AML-193 (cell line): ENCODE measurements around the gene PIKFYVE.
A peak's percentile ranks its signal among the peaks of the same experiment; 100 is the strongest.
"Not testable (repeated sequence)": the region's sequence is repeated elsewhere in the genome, so short reads cannot be mapped to it uniquely, and the experiment has no call there.

ENCODE experiments used
- DNase-seq, 2 experiments: peaks; one replicate each; lab custom pipeline; 2025; lab: John Stamatoyannopoulos, UW

PIKFYVE gene

DNA sequence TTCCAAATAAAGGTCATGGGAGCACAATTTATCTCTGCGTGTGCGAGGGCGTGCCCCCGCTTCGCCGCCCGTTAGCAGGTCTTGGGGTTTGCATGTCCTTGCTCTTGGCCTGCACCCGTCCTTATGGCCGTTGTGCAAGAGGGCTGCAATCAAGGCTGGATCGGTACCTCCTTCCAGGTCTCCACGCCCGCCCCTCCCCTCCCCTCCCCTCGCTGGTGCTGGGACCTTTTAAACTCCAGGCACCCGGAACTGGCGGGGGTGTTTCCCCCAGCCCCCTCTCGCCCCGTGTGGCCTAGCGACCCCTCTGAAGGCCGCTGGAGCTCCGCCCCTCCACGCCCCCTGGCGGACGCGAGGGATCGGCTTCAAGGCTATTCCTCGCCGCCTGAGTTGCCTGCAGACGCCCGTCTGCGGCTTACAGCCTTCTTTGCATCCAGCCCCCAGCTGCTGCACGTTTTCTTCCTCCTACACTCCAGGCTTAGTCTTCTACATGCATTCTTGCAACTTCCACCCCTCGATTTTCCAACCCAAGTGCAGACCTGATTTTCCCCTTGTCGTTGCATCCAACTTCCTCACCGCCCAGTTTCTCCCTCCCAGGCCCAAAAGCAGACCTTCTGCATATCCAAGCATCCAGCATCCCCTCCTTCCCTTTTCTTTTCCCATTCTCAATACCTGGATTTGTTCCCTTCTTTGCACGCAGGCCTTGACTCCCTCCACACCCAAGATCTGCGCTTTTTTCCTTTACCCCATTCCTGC, 11.8 kb upstream of the PIKFYVE start:
- DNase-seq: peak; percentile 92 to 94

DNA sequence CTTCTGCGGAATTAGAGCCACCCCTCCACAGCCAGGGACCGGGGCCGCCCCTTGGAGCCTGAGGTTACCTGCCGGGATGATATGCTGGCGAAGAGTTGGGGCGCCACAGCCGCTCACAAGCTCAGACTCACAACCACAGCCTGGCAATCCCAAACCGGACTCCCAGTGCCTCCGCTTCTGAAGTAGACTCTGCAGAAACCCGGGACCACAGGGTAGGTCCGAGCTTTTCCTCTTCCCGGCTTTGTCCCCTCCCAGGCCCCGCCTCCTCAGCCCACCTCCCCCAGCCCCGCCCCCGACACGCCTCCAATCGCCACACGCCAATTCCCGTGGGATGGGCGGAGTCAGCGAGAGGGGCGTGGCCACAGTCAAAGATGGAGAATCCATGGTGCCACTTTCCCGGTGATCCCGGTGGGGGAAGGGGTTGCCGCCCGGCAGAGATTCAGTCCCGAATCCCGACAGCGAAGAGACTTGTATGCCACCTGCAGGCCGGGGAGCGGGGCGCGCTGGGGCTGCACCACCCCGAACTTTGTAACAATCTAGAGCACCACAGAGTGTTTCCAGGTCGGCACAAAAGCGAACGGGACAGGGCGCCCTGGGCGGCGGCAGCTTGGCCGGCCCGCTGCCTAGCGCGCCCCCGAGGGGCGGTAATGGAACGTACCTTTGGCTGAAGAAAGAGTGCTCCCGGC, 11.0 kb upstream of the PIKFYVE start, which contains the start of gene IDH1:
IDH1 (minus strand) TSS at position 201 of the 686 bp plus-strand sequence. CDS start 3,520 bp downstream, outside the sequence.
- DNase-seq: peak; percentile 80 to 90

DNA sequence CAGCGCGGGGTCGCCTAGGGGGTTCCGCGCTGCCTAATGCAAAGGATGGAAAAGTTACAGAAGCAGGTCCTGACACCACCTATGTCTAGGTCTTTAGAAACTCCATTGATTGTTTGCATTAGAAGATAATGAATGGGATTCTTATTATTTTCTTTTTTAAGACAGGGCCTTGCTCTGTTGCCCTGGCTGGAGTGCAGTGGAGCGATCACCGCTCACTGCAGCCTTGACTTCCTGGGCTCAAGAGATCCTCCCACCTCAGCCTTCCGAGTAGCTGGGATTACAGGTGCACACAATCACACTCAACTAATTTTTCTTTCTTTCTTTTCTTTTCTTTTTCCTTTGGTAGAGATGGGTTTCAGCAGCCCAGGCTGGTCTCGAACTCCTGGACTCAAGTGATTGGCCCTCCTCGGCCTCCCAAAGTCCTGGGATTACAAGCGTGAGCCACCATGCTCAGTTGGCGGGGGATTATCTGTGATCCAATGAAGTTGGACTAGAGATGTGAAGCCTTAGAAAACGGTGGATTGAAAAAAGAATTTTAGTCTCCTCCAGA, 10.4 kb upstream of the PIKFYVE start:
- no peak for DNase-seq

DNA sequence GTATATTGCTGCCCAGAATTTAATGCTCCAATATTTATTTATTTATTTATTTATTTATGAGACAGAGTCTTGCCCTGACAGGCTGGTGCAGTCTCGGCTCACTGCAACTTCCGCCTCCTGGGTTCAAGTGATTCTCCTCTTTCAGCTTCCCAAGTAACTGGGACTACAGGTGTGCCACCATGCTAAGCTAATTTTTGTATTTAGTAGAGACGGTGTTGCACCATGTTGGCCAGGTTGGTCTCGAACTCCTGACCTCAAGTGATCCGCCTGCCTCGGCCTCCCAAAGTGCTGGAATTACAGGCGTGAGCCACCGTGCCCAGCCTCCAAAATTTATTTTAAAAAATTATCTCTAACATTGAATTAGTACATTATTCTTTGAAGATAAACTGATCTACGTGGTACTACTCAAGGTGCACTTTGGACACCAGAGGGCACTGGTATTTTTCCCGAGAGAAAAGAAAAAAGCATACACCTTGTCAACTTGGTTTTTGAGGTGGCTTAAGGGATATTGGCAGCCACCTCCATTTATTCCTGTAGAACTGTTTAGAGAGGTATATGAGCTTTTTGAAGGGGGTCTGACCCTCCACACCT, 9.8 kb upstream of the PIKFYVE start:
- DNase-seq: peak in 1 of 2 experiments; percentile 9

DNA sequence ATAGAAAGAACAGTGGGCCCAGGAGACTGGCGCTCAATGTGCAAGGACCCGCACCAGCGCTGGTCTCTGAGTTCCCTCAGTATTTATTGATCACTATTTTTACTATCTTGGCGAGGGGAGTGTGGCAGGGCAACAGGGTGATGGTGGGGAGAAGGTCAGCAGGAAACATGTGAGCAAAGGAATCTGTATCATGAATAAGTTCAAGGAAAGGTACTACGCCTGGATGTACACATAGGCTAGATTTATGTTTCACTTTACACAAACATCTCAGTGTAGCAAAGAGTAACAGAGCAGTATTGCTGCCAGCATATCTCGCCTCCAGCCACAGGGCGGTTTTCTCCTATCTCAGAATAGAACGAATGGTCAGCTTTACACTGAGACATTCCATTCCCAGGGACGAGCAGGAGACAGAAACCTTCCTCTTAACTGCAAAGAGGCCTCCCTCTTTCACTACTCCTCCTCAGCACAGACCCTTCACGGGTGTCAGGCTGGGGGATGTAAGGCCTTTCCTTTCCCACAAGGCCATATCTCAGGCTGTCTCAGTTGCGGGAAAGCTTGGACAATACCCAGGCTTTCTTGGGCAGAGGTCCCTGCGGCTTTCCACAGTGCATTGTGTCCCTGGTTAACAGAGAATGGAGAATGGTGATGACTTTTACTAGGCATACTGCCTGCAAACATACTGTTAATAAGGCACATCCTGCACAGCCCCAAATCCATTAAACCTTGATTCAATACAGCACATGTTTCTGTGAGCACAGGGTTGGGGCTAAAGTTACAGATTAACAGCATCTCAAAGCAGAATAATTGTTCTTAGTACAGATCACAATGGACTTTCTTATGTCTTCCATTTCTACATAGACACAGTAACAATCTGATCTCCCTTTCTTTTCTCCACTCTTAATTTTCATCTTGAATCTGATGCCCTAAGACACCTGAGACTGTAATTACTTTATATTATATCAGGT, 8.9 kb upstream of the PIKFYVE start:
- DNase-seq: not testable (repeated sequence)

DNA sequence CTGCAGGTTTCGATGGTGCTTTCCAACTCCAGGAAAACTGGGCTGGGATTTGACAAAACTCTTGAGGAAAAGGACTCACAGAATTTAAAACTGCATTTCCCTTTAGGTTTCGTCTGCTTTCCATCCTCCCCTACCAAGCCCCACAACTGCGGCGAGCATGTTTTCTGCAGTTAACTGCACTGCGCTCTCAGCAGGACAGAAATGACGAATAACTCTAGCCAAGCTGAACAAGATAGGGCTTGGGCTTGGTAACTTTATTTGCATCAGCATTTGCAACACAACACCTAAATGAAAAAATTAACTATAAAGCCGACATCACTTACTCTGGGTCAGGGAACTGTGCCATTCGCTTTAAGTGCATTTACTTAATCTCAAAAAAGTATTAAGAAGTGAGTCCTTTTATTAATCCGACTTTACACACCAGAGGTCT, 669 bp upstream of the PIKFYVE start:
- DNase-seq: peak; percentile 37 to 55

DNA sequence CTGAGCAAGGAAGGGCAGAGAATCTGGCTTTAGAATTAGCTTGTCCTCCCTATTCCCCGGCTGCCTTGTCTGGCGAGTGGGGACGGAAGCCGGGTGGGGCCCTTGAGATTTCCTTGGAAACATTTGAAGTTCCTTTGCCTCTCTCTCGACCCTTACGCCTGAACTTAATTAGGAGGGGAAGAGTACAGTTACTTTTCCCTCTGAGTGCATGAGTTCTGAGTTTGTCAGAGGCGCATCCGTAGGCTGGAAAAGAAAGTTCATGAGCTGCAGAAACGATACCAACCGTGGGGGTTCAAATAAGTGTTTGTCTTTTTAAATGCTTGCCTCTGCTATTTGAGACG, 468 bp downstream of the PIKFYVE start:
- DNase-seq: no peak

DNA sequence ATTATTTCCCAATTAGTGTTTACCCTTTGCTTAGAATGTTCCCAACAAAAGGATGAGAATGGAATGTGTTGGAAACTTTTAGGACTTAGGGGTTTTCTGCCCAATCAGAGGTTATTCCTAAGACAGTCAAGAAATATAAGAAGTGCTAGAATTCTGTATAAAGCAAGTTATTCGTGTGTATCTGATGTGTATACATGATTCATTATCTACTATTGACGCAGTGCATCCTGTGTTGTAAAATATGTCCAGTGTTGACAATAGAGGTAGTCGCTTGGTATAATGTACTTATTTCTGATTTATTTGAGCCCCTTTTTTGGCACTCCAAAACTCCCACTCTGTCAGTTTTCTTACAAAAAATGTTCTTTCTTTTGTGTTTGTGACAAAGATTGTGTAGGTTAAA, 881 bp downstream of the PIKFYVE start:
- no peak for DNase-seq

DNA sequence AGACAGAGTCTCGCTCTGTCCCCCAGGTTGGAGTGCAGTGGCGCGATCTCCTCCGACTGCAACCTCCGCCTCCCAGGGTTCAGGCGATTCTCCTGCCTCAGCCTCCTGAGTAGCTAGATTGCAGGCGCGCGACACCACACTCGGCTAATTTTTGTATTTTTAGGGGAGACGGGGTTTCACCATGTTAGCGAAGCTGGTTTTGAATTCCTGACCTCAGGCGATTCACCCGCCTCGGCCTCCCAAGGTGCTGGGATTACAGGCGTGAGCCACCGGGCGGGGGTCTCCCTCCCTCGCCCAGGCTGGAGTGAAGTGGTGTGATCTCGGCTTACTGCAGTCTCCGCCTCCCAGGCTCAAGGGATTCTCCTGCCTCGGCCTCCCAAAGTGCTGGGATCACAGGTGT, 1.5 kb downstream of the PIKFYVE start:
- DNase-seq: not testable (repeated sequence)

DNA sequence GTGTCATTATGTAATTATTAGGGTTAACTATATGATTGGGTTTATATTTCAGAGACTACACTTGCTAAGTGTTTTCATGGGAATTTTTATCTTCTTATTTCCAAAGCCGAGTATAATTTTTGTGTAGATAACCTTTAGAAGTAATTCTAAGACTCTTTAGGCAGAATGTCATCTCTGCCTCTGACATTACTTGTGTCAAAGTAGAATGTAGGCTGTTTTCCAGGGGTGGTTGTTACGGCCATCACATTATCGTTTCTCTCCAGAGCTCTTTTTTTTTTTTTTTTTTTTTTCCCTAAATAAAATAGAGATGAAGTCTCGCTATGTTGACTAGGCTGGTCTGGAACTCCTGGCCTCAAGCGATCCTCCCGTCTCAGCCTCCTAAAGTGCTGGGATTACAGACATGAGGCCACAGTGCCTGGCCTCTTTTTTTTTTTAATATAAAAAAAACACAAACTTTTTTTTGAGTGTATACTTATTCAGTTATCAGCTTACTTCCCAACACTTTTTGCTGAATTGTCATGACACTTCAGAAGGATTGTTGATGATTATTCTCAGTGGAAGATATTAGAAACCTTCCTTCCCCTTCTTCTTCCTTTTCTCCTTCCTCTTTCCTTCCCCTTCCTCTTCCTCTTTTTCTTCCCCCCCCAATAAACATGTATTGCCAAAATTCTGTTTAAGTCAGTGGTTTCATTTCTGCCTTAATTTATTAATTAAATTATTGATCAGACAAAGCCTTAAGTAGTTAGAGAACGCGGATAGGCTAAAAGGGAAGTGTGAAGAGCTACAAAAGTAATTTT, 2.3 kb downstream of the PIKFYVE start:
- peak; percentile 37 to 42 for DNase-seq

DNA sequence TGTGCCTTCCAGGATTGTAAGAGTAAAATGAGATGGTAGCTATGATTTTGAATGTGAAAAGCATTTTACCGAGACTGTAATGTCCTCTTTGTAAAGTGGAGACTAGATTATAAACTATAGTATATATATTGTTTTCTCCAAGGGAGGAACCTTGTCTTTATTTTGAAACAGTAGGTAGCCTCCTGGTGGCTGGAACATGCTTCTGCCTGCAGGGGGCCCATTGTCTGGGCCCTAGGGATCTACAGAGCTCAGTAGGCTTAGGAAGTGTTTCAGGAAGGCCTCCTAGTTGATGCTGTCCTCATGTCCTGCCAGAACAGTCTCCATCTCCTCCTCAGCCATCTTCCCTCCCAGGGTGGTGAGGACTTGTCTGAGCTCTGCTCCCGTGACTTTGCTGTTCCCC, 3.0 kb downstream of the PIKFYVE start:
- DNase-seq: peak; percentile 6 to 18

DNA sequence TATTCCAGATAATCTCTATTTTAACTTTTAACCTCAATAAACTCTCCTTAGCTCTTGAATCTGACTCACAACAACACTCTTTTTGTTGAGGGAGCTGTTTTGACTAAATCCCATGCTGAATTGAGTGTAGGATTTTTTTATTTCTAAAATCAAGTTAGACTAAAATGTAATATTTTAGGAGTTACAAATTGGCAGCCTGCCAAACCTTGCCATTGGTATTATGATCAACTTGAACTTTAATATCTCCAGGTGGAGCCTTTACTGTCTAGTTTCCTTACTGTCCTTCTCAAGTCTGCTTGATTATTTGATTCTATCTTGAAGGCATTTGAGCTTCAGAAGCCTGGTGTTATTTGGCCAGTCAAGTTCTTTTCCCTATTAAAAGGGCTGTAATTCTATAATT, 8.7 kb downstream of the PIKFYVE start:
- no peak for DNase-seq

DNA sequence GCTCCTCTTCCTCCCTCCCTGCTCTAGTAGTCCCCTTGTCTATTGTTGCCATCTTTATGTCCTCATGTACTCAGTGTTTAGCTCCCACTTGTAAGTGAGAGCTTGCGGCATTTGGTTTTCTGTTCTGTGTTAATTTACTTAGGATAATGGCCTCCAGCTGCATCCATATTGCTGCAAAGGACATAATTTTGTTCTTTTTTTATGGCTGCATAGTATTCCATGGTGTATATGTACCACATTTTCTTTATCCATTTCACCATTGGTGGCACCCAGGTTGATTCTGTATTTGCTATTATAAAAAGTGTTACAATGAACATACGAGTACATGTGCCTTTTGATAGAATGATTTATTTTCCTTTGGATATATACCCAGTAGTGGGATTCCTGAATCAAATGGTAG, 12.5 kb downstream of the PIKFYVE start:
- no peak for DNase-seq

- no peak for DNase-seq
Observed at GRCh38 chr2:208279236-208279635, 13.2 kb downstream of the PIKFYVE start.

DNA sequence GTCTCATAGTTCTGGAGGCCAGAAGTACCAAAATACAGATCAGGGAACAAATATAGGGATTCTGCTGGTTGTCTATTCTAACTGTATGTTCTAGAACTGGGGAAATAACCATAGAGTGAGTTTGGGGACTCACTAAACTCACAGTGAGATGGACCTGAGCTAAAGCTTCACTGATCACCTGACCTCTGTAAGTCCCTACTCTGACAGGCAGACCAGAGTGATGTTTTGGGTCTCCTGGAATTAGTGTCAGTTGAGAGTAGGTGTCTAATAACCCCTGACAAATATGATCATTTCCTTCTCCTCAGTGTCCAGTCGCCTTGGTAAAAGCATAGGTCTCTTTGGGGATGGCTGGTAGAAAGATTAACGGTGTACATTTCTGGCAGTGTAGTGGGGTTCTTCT, 14.2 kb downstream of the PIKFYVE start:
- DNase-seq: no peak

DNA sequence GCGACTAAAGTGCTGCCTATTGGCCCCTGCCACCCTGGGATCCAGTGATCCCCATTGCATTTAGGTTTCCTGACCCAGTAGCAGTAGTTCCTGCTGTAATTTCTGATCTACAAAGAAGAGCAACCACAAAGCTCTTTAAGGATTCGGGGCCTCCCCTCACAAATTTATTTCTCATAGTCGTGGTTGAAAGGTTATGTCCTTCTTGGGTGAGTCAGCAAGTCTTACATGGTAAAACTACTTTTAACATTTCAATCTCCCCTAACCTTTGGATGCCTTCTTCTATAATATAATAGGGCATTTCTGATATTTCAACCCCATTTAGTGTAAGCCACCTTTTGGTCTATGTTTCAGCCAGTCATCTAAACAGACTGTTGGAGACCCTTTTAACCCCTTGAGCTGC, 14.9 kb downstream of the PIKFYVE start:
- DNase-seq: peak in 1 of 2 experiments; percentile 20

GRCh38 chr2:208285853-208286252, 19.8 kb downstream of the PIKFYVE start:
- DNase-seq: peak; percentile 15 to 26

GRCh38 chr2:208294482-208295024, 28.5 kb downstream of the PIKFYVE start:
- no peak for DNase-seq

DNA sequence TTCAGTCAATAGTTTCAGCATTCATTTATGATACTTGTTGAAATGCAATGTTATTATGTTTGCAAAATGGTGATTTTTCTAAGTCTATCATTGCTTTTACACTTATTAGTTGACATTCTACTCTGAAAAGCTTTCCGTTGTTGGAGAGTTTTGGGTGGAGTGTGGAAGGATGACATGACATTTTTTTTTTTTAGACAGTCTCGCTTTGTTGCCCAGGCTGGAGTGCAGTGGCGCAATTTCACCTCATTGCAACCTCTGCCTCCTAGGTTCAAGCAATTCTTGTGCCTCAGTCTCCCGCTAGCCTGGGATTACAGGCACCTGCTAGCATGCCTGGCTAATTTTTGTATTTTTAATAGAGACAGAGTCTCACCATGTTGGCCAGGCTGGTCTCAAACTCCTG, 29.8 kb downstream of the PIKFYVE start:
- no peak for DNase-seq

DNA sequence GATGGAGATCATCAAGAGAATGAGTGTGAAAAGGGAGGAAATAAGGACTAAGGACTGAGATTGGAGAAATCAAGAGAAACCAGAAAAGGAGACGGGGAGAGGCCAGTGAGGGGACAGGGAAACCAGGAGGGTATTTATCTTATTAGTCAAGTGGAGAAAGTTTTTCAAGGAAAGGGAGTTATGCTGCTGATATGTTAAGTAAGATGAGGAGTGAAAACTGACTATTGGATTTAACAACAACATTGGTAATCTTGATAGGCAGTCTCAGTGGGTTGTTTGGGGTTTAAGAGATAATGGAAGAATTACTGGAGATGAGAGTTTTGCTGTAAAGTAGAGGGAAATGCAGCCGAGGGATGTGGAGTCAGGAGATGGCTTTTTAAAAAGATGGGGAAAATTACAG, 30.6 kb downstream of the PIKFYVE start:
- DNase-seq: no peak
